ENCODE results near the gene NACC2. TPM values are rescaled to one million over a fixed set of nuclear protein-coding genes. Genes with fewer than 3 reads are reported as not detected.
A peak's percentile ranks its signal among the peaks of the same experiment; 100 is the strongest.
"Not testable (repeated sequence)": the region's sequence is repeated elsewhere in the genome, so short reads cannot be mapped to it uniquely, and the experiment has no call there.

NACC2 gene
- total RNA-seq, 2 donors from 2014 or later: 73.5 to 77.7 TPM

GRCh38 chr9:136078024-136078423 is 17.1 kb downstream of the NACC2 start:
- DNase-seq (ENCODE audit: low spot score): peak; percentile 12
- intact Hi-C loops (cut with DNase I): no loop called here

- intact Hi-C loops (cut with DNase I): no loop called here
- peak; percentile 47 for DNase-seq (ENCODE audit: low spot score)
These were observed 17.6 kb downstream of the NACC2 start for GRCh38 chr9:136077491-136077890.

GRCh38 chr9:136075881-136076678 is 19.0 kb downstream of the NACC2 start:
- intact Hi-C loops (cut with DNase I): no loop called here
- DNase-seq (ENCODE audit: low spot score): peak; percentile 80

GRCh38 chr9:136075134-136075841 is 19.8 kb downstream of the NACC2 start:
- DNase-seq (ENCODE audit: low spot score): peak; percentile 80
- intact Hi-C loops (cut with DNase I): no loop called here

- intact Hi-C loops (cut with DNase I): no loop called here
- DNase-seq (ENCODE audit: low spot score): peak; percentile 72
These were observed 20.4 kb downstream of the NACC2 start for GRCh38 chr9:136074706-136075105.

- intact Hi-C loops (cut with DNase I): no loop called here
- peak; percentile 78 for DNase-seq (ENCODE audit: low spot score)
These were observed 32.2 kb downstream of the NACC2 start for GRCh38 chr9:136062657-136063439.

- DNase-seq (ENCODE audit: low spot score); intact Hi-C loops (cut with DNase I): not testable (repeated sequence)
These were observed 33.2 kb downstream of the NACC2 start for GRCh38 chr9:136061916-136062315.

- intact Hi-C loops (cut with DNase I): no loop called here
- peak; percentile 50 for DNase-seq (ENCODE audit: low spot score)
These were observed 33.7 kb downstream of the NACC2 start for GRCh38 chr9:136061405-136061804.

GRCh38 chr9:136060671-136061371 is 34.3 kb downstream of the NACC2 start:
- intact Hi-C loops (cut with DNase I): no loop called here
- peak; percentile 72 for DNase-seq (ENCODE audit: low spot score)

- DNase-seq (ENCODE audit: low spot score): peak; percentile 78
- intact Hi-C loops (cut with DNase I): no loop called here
These were observed 35.0 kb downstream of the NACC2 start for GRCh38 chr9:136059851-136060670.

GRCh38 chr9:136059321-136059791 is 35.7 kb downstream of the NACC2 start:
- DNase-seq (ENCODE audit: low spot score): no peak
- intact Hi-C loops (cut with DNase I): no loop called here

GRCh38 chr9:136058801-136059302 is 36.2 kb downstream of the NACC2 start:
- intact Hi-C loops (cut with DNase I): no loop called here
- DNase-seq (ENCODE audit: low spot score): no peak

- DNase-seq (ENCODE audit: low spot score): no peak
- intact Hi-C loops (cut with DNase I): no loop called here
These were observed 37.0 kb downstream of the NACC2 start for GRCh38 chr9:136058084-136058483.

- intact Hi-C loops (cut with DNase I): no loop called here
These were observed 37.6 kb downstream of the NACC2 start for GRCh38 chr9:136057236-136058081.

GRCh38 chr9:136056546-136057235 is 38.4 kb downstream of the NACC2 start:
- DNase-seq (ENCODE audit: low spot score): no peak
- intact Hi-C loops (cut with DNase I): no loop called here

More at GRCh38 chr9:136057236-136058081, 37.6 kb downstream of the NACC2 start:
- DNase-seq (ENCODE audit: low spot score): no peak

GRCh38 chr9:136055715-136056545 is 39.2 kb downstream of the NACC2 start:
- intact Hi-C loops (cut with DNase I): no loop called here
- no peak for DNase-seq (ENCODE audit: low spot score)
